Upper lobe of right lung (tissue), 1 donor: ENCODE results near the gene ATP5F1A. TPM values are rescaled to one million over a fixed set of nuclear protein-coding genes. Genes with fewer than 3 reads are reported as not detected.
"Not testable (repeated sequence)": the region's sequence is repeated elsewhere in the genome, so short reads cannot be mapped to it uniquely, and the experiment has no call there.

ENCODE experiments used
- ATAC-seq: fragments of 200-7000 bp; cut with Tn5 transposase; one replicate; pipeline ENCODE4 v1.9.1; 2020; ENCODE audit warnings: mild to moderate bottlenecking, moderate library complexity
- DNase-seq: peaks from one replicate; pipeline ENCODE4 v3.0.0-alpha.2; 2020
- H3K27ac ChIP-seq: fragments of 200-600 bp; one replicate; pipeline ENCODE4 v1.8.0; 2022
- H3K27me3 ChIP-seq: fragments of 200-600 bp; one replicate; pipeline ENCODE4 v1.8.0; 2022; ENCODE audit warnings: mild to moderate bottlenecking
- H3K36me3 ChIP-seq: fragments of 200-600 bp; one replicate; pipeline ENCODE4 v1.8.0; 2022
- H3K4me1 ChIP-seq: fragments of 200-600 bp; one replicate; pipeline ENCODE4 v1.8.0; 2022
- H3K4me3 ChIP-seq: fragments of 200-600 bp; one replicate; pipeline ENCODE4 v1.8.0; 2022; ENCODE audit warnings: mild to moderate bottlenecking
- H3K9me3 ChIP-seq: fragments of 200-600 bp; one replicate; pipeline ENCODE4 v1.8.0; 2022
- intact Hi-C: fragments of 100-400 bp; cut with DNase I; formaldehyde crosslinking; loops from one replicate; pipeline ENCODE4 v1.11.0; 2022
- long read RNA-seq: library from polyadenylated mRNA; unstranded; transcript quantifications from one replicate; pipeline ENCODE4 v2.0.0, GENCODE V29; 2021
- total RNA-seq: library from RNA; stranded (reverse); fragmentation: NEBNext Ultra II Directional; extraction: Animal tissue kit (Norgen Biotek cat#: 25700); gene quantifications from one replicate; pipeline ENCODE4 v1.2.1, GENCODE V29; 2021
- TF ChIP-seq, protein P1 (sequence below): fragments of 200-600 bp; IDR thresholded peaks from one replicate; pipeline ENCODE4 v1.8.0; 2022; ENCODE audit warnings: antibody characterized with exemption
- donor health status: DM: no; HTN: yes; CAD: no; lungs with severe emphysema.

The ATP5F1A gene
- 254 TPM for total RNA-seq
- long read RNA-seq, full-length matches to known transcripts: 378 of 401 reads
- long read RNA-seq, partial matches to known transcripts: 15 of 401 reads
- long read RNA-seq, other reads (novel, unspliced or antisense): 8 of 401 reads

DNA sequence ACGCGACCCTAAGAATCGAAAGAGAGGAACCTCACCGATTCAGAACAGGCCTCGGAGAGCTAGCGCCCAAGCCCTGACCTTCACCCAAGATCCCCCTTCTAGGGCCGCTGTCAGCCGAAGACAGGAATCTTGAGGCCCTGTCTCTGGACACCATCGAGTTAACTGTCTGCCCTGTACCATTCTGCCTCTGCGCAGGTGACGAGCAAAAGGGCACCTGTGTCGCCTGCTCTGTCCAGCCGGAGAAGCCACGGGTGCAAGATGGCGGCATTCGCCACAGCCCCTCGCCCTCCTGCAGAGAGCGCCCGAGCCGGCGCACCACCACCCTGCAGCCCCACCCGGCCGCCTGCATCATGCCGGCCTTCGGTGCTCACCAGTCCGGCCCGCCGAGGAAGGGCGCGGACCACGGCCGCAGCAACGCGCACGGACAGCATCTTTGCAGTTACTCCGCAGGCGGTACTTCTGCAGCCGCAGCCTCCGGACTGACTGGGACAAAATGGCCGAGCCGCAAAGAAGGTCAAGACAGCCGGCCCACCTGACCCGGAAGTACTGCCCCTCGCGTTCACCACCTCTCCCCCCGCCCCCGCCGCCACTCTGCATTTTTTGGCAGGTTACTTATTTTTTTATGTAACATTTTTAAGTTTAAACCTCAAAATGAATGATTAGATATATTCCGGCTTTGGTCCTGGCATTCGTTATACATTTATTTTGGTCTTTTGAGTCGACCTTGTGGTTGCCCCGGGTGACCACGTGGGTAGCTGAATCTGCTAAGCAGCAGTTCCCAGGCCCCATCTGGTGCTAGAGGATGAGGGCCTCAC, at the start of gene ATP5F1A:
Gene ATP5F1A, minus strand, starts transcription at position 496 of the 815 bp plus-strand sequence. Its CDS starts 65 bp downstream, at position 431.
- Histone ChIP-seq H3K4me3 (peak within 1 kb of the TSS; percentile 91), H3K36me3 (peaks cover 26% of the 10 kb centered on the region), H3K27me3 (no peaks in the 10 kb centered on the region), H3K4me1 (peaks cover 13% of the 10 kb centered on the region), H3K27ac (peak within 1 kb of the TSS; percentile 95), H3K9me3 (no peaks in the 10 kb centered on the region)
- DNase-seq (peak; percentile 92), ATAC-seq (peak; percentile 96)
- TF ChIP-seq, protein P1, sequence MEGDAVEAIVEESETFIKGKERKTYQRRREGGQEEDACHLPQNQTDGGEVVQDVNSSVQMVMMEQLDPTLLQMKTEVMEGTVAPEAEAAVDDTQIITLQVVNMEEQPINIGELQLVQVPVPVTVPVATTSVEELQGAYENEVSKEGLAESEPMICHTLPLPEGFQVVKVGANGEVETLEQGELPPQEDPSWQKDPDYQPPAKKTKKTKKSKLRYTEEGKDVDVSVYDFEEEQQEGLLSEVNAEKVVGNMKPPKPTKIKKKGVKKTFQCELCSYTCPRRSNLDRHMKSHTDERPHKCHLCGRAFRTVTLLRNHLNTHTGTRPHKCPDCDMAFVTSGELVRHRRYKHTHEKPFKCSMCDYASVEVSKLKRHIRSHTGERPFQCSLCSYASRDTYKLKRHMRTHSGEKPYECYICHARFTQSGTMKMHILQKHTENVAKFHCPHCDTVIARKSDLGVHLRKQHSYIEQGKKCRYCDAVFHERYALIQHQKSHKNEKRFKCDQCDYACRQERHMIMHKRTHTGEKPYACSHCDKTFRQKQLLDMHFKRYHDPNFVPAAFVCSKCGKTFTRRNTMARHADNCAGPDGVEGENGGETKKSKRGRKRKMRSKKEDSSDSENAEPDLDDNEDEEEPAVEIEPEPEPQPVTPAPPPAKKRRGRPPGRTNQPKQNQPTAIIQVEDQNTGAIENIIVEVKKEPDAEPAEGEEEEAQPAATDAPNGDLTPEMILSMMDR: no peak
- intact Hi-C loops: no loop called here

DNA sequence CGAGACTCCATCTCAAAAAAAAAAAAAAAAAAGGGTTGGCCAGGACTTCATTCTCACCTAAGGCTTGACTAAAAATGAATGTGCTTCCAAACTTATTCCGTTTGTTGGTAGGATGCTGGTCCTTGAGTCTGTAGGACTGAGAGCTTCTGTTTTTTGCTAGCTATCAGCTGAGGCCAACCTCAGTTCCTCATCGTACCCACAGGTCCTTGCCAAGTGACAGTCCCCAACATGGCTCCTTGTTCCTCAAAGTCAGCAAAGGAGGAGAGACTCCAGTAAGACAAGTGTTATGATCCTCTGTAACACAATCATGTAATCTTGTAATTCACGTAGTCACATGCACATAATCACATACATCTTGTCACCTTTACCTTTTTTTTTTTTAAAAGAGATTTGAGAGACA, 43.1 kb upstream of the ATP5F1A start:
- DNase-seq (no peak), ATAC-seq (peak; percentile 28)
- H3K4me3 ChIP-seq: no peak overlapping the region
- no peak overlapping the region for H3K27ac ChIP-seq
- no peaks in the 10 kb centered on the region for H3K27me3 ChIP-seq
- no peaks in the 10 kb centered on the region for H3K36me3 ChIP-seq
- TF ChIP-seq, protein P1: no peak
- H3K4me1 ChIP-seq: no peaks in the 10 kb centered on the region
- no peaks in the 10 kb centered on the region for H3K9me3 ChIP-seq
- intact Hi-C loops: loop anchor here (10.0 kb wide), 1 partner anchor 514 kb away; the partner anchor contains the start of gene LOXHD1

DNA sequence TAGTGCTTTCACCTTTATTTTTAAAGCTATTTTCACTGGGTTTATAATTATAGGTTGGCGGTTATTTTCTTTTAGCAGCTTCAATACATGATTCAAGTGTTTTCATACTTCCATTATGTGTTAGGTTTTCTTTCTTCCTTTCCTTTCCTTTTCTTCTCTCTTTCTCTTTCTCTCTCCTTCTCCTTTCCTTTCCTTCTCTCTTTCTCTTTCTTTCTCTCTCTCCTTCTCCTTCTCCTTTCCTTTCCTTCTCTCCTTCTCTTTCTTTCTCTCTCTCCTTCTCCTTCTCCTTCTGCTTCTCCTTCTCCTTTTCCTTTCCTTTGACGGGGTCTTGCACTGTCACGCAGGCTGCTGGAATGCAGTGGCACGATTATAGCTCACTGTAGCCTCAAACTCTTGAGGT, 42.1 kb upstream of the ATP5F1A start:
- ATAC-seq: no peak
- TF ChIP-seq, protein P1: no peak
- Histone ChIP-seq H3K4me1 (no peaks in the 10 kb centered on the region), H3K27ac (no peak overlapping the region), H3K9me3 (no peaks in the 10 kb centered on the region), H3K27me3 (no peaks in the 10 kb centered on the region), H3K4me3 (no peak overlapping the region), H3K36me3 (no peaks in the 10 kb centered on the region)
- DNase-seq: no peak
- intact Hi-C loops: loop anchor here (10.0 kb wide), 1 partner anchor 515 kb away; the partner anchor contains the start of gene LOXHD1

DNA sequence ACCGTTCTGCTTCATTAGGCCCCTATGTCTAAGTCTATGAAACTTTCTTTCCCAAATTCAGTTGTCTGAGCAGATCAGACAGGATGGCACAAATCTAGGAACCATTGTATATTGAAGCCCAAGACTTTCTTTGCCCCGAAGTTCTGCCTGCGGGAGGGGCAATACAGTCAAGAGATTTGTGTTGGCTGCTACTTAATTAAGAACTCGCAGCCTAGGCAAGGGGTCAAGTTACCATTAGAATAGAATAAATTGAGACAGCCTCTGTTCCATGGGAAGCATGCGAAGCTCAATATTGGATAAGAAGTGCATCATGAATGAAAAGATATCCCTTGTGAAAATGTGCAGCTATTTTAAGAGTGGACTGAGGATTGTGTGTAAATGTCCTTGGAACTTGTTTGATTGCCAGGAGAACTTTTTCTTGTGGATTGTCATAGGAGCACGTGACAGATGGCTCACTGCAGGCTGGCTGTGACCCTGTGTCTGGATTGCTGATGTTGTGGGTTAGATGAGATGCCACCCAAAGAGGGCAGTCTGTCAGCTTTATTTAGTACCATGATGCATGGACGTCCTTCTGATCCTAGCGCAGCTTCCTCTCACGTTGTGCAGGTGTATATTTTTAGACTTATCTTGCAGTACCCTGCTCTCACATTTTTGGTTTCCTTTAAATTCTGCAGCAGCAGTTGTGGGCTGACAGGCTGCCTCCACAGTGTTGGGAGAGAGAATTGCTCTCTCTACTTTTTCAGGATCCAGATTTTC, 37.0 kb upstream of the ATP5F1A start:
- DNase-seq (no peak), ATAC-seq (no peak)
- Histone ChIP-seq H3K4me1 (no peaks in the 10 kb centered on the region), H3K27ac (no peak overlapping the region), H3K27me3 (no peaks in the 10 kb centered on the region), H3K9me3 (no peaks in the 10 kb centered on the region), H3K36me3 (peaks cover 2% of the 10 kb centered on the region), H3K4me3 (no peak overlapping the region)
- intact Hi-C loops: no loop called here
- TF ChIP-seq, protein P1: no peak

DNA sequence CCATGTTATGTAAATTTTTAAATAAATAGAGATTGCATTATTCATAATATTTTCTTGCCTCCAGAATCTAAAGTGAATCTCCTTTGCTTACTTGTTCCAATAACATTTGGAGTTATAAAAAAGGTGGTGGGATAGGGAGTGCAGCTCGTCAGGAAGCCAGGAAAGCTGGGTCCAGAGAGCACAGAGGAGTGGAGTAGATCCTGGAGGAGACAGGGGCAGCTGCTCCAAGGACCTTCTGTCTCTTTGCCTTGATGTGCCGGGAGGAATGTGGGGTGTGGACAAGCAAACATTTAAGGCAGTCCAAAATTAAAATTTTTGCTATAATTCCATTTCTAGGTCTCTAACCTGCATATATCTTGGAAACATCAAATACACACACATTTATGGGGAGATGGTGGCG, 35.4 kb upstream of the ATP5F1A start:
- Histone ChIP-seq H3K27me3 (no peaks in the 10 kb centered on the region), H3K36me3 (peaks cover 16% of the 10 kb centered on the region), H3K4me3 (no peak overlapping the region), H3K4me1 (no peaks in the 10 kb centered on the region), H3K9me3 (no peaks in the 10 kb centered on the region), H3K27ac (no peak overlapping the region)
- DNase-seq (no peak), ATAC-seq (no peak)
- intact Hi-C loops: no loop called here
- TF ChIP-seq, protein P1: no peak

DNA sequence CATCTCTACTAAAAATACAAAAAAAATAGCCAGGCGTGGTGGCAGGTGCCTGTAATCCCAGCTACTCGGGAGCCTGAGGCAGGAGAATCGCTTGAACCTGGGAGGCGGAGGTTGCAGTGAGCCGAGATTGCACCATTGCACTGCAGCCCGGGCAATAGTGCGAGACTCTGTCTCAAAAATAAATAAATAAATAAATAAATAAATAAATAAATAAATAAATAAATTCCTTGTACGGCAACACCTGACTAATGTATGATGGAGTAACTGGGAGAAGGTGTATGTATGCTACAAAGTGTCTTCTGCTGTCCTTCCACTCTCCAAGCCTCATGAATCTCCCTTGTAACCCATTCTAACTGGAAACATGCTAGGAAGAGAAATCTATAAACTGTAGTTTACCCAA, 32.5 kb upstream of the ATP5F1A start:
- intact Hi-C loops, H3K4me3 ChIP-seq, H3K9me3 ChIP-seq, H3K27me3 ChIP-seq, DNase-seq, ATAC-seq, H3K4me1 ChIP-seq, H3K27ac ChIP-seq: not testable (repeated sequence)
- H3K36me3 ChIP-seq: peaks cover 45% of the 10 kb centered on the region
